ENCODE data around the gene HRK. TPM values are rescaled to one million over a fixed set of nuclear protein-coding genes. Genes with fewer than 3 reads are reported as not detected.
A peak's percentile ranks its signal among the peaks of the same experiment; 100 is the strongest.

The HRK gene
- total and polyA plus RNA-seq, 9 of the 15 experiments (the other 6 are each of a cell fraction or from before 2014, with no cell fraction given) = 0.01 to 0.05 (median 0.04) TPM; not detected in 6

GRCh38 chr12:116818948-116819832 lies 62.1 kb downstream of the HRK start (continued):
- TF ChIP-seq ATF4 (CRISPR knock-in tag; IDR thresholded peaks at IDR 0.05) = no peak
- no peak for TF ChIP-seq HMG20B (CRISPR knock-in tag; IDR thresholded peaks at IDR 0.05)
- TF ChIP-seq LCOR (CRISPR knock-in tag; IDR thresholded peaks at IDR 0.05) = no peak
- peak; percentile 83 for TF ChIP-seq TAF1 (IDR thresholded peaks at IDR 0.05; ENCODE audit: control insufficient read depth, extremely low read depth, insufficient read depth, low read length, severe bottlenecking)
- no peak for TF ChIP-seq THAP7 (CRISPR knock-in tag; IDR thresholded peaks at IDR 0.05)
- TF ChIP-seq CREB1 (IDR thresholded peaks at IDR 0.05) = peak; percentile 96
- TF ChIP-seq CREB1 (CRISPR knock-in tag; IDR thresholded peaks at IDR 0.05) = peak; percentile 95
- no peak for TF ChIP-seq ZNF280A (IDR thresholded peaks at IDR 0.05; ENCODE audit: low read depth, partially characterized antibody)
- 0 out of 2 replicates have a peak, but pooled peaks have one; percentile 8 for TF ChIP-seq NFIC (IDR thresholded peaks at IDR 0.05)
- TF ChIP-seq ZC3H4 (CRISPR knock-in tag; IDR thresholded peaks at IDR 0.05; ENCODE audit: borderline replicate concordance) = 0 out of 2 replicates have a peak, but pooled peaks have one; percentile 57
- TF ChIP-seq ZBTB43 (CRISPR knock-in tag; IDR thresholded peaks at IDR 0.05) = no peak
- no peak for TF ChIP-seq ZBTB34 (CRISPR knock-in tag; IDR thresholded peaks at IDR 0.05)
- TF ChIP-seq GTF2A2 (tag; IDR thresholded peaks at IDR 0.05) = no peak
- TF ChIP-seq POU5F1 (IDR thresholded peaks at IDR 0.05; ENCODE audit: borderline replicate concordance, low read depth, low read length, partially characterized antibody) = no peak
- TF ChIP-seq ZNF121 (CRISPR knock-in tag; conservative IDR thresholded peaks at IDR 0.05) = no peak
- TF ChIP-seq ADNP (tag; IDR thresholded peaks at IDR 0.05) = no peak
- TF ChIP-seq NR2C1 (IDR thresholded peaks at IDR 0.05) = no peak
- no peak for TF ChIP-seq NR2C1 (tag; IDR thresholded peaks at IDR 0.05)
- TF ChIP-seq ZNF282 (CRISPR knock-in tag; IDR thresholded peaks at IDR 0.05) = no peak
- TF ChIP-seq CSDE1 (IDR thresholded peaks at IDR 0.05) = peak in 1 of 2 experiments; percentile 95; a peak in 2 of 4 replicates
- 0 out of 2 replicates have a peak, but pooled peaks have one; percentile 16 for TF ChIP-seq HES1 (IDR thresholded peaks at IDR 0.05; ENCODE audit: low read depth)
- no peak for TF ChIP-seq TEAD2 (tag; IDR thresholded peaks at IDR 0.05)
